GM19438 (cell line): ENCODE data around the gene LRRC23.

Source experiments
- ATAC-seq: cut with Tn5 transposase; IDR thresholded peaks from one replicate; pipeline ENCODE4 v1.9.1; 2021; ENCODE audit warnings: low read depth; ENCODE audit not compliant: unreplicated experiment

LRRC23 gene

GRCh38 chr12:6942331-6942665 lies 37.7 kb downstream of the LRRC23 start:
- no peak for ATAC-seq

- ATAC-seq, result peak; percentile 31
Measured at GRCh38 chr12:6943389-6943721, 38.7 kb downstream of the LRRC23 start.

- peak; percentile 33 for ATAC-seq
Measured at GRCh38 chr12:6943722-6944380, 39.2 kb downstream of the LRRC23 start, which contains the start of the genes C12orf57 and RNU7-1. Gene C12orf57 (plus strand): TSS chr12:6944022. CDS start chr12:6944122, 100 bp downstream. Gene RNU7-1 (plus strand): TSS chr12:6943816.

GRCh38 chr12:6944381-6945186 lies 40.0 kb downstream of the LRRC23 start:
- peak; percentile 41 for ATAC-seq

GRCh38 chr12:6945613-6946012 lies 41.0 kb downstream of the LRRC23 start:
- ATAC-seq, result no peak

- ATAC-seq, result peak; percentile 26
Measured at GRCh38 chr12:6946033-6946919, 41.7 kb downstream of the LRRC23 start.

- no peak for ATAC-seq
Measured at GRCh38 chr12:6946920-6947374, 42.3 kb downstream of the LRRC23 start.

GRCh38 chr12:6947615-6948014 lies 43.0 kb downstream of the LRRC23 start:
- no peak for ATAC-seq

- no peak for ATAC-seq
Measured at GRCh38 chr12:6948873-6949594, 44.4 kb downstream of the LRRC23 start.

- no peak for ATAC-seq
Measured at GRCh38 chr12:6950401-6950801, 45.8 kb downstream of the LRRC23 start.

- no peak for ATAC-seq
Measured at GRCh38 chr12:6950811-6951540, 46.4 kb downstream of the LRRC23 start, which contains the start of gene PTPN6. Gene PTPN6 (plus strand): TSS chr12:6951356. CDS start chr12:6951513, 157 bp downstream.

GRCh38 chr12:6951551-6952120 lies 47.0 kb downstream of the LRRC23 start:
- no peak for ATAC-seq

GRCh38 chr12:6952121-6952862 lies 47.7 kb downstream of the LRRC23 start:
- ATAC-seq, result no peak

- ATAC-seq, result no peak
Measured at GRCh38 chr12:6952863-6953441, 48.3 kb downstream of the LRRC23 start.

GRCh38 chr12:6953442-6954315 lies 49.1 kb downstream of the LRRC23 start:
- ATAC-seq, result peak; percentile 47

- ATAC-seq, result no peak
Measured at GRCh38 chr12:6954316-6955107, 49.9 kb downstream of the LRRC23 start.
